ENCODE data around the gene LILRB3.

- no peak for TF ChIP-seq CTCF (IDR thresholded peaks at IDR 0.05)
- TF ChIP-seq POLR2A (IDR thresholded peaks at IDR 0.05), result peak in 1 of 2 donors; percentile 76
Observed at GRCh38 chr19:54191011-54191810, 31.6 kb downstream of the LILRB3 start, which contains the start of gene TSEN34.
